ENCODE data around the gene ZNF26. TPM values are rescaled to one million over a fixed set of nuclear protein-coding genes. Genes with fewer than 3 reads are reported as not detected.

The ZNF26 gene
- total and polyA plus RNA-seq, 10 of the 15 experiments (the other 5 are each of a cell fraction or from before 2014, with no cell fraction given), result 1.00 to 17.1 (median 10.5) TPM

GRCh38 chr12:132948146-132949066, 37.8 kb upstream of the ZNF26 start:
- WGBS (ENCODE audit: insufficient coverage, insufficient replicate concordance, low lambda C conversion rate, missing lambda C conversion rate), result 96% methylated on average over 29 of the region's 29 CpGs
- RAD21 ChIA-PET (ENCODE audit: unreplicated experiment), result no interaction called here
- Histone ChIP-seq H3K4me3 (no peak overlapping the region), H3K4me2 (ENCODE audit: control insufficient read depth, insufficient read depth) (no peak overlapping the region), H3K27me3 (replicated peaks in 1 of 2; ENCODE audit: control insufficient read depth in 2 of 2, insufficient read depth in 2 of 2, low read length in 1 of 2) (no peaks in the 10 kb centered on the region), H3K4me1 (ENCODE audit: control insufficient read depth, insufficient read depth, low read length) (no peaks in the 10 kb centered on the region), H2AFZ (ENCODE audit: control insufficient read depth, low read depth, low read length) (no peak overlapping the region), H3K27ac (ENCODE audit: control insufficient read depth, insufficient read depth) (no peak overlapping the region), H4K20me1 (ENCODE audit: control insufficient read depth, insufficient read depth) (no peaks in the 10 kb centered on the region), H3K79me2 (ENCODE audit: control insufficient read depth, insufficient read depth, low read length) (no peaks in the 10 kb centered on the region; the same call in 1 of the 2 replicates), H3K36me3 (ENCODE audit: control insufficient read depth in 2 of 2, insufficient read depth in 2 of 2, low read length in 1 of 2) (peaks cover 0 to 7% of the 10 kb centered on the region in 2 experiments; a peak in 2 of 4 replicates), H3K9ac (ENCODE audit: control insufficient read depth, insufficient read depth, low read length) (no peak overlapping the region), H3K9me3 (replicated peaks; ENCODE audit: control insufficient read depth, insufficient read depth, low read length) (peaks cover 55% of the 10 kb centered on the region)
- DNase-seq (ENCODE audit: low read depth, low spot score), result no peak
- SMC1A ChIA-PET (ENCODE audit: uncharacterized antibody, unreplicated experiment), result no interaction called here
- no TSS peak for BruUV-seq (replicated peaks)
- intact Hi-C loops (cut with micrococcal nuclease; ENCODE audit: unreplicated experiment) (no loop called here), in situ Hi-C loops (cut with MboI) (no loop called here)
- POLR2A ChIA-PET, result no interaction called here
- no peak for FAIRE-seq
- no peak for TF ChIP-seq SIX5 (IDR thresholded peaks at IDR 0.05; ENCODE audit: low read depth, low read length, severe bottlenecking)
- no peak for TF ChIP-seq BMI1 (IDR thresholded peaks at IDR 0.05; ENCODE audit: borderline replicate concordance)
- TF ChIP-seq NBN (IDR thresholded peaks at IDR 0.05), result no peak
- TF ChIP-seq MYB (IDR thresholded peaks at IDR 0.05; ENCODE audit: borderline replicate concordance, low read depth, low read length), result no peak
- TF ChIP-seq CBFB (IDR thresholded peaks at IDR 0.05; ENCODE audit: low read depth), result no peak
- no peak for TF ChIP-seq NFYB (IDR thresholded peaks at IDR 0.05; ENCODE audit: insufficient read depth, low read depth, low read length)
- no peak for TF ChIP-seq RELB (IDR thresholded peaks at IDR 0.05; ENCODE audit: low read depth)
- TF ChIP-seq MEF2A (IDR thresholded peaks at IDR 0.05; ENCODE audit: insufficient read depth, low read depth, low read length), result no peak
- TF ChIP-seq NFXL1 (IDR thresholded peaks at IDR 0.05; ENCODE audit: borderline replicate concordance), result no peak
- TF ChIP-seq HCFC1 (IDR thresholded peaks at IDR 0.05; ENCODE audit: low read length), result no peak
- no peak for TF ChIP-seq SREBF2 (IDR thresholded peaks at IDR 0.05; ENCODE audit: low read length)
- CTCF ChIA-PET, result no interaction called here
- no peak for ATAC-seq
